Mucosa of descending colon (tissue), 3 donors: ENCODE measurements around the gene PNMA8B. TPM values are rescaled to one million over a fixed set of nuclear protein-coding genes. Genes with fewer than 3 reads are reported as not detected.
"Not testable (repeated sequence)": the region's sequence is repeated elsewhere in the genome, so short reads cannot be mapped to it uniquely, and the experiment has no call there.

ENCODE experiments used
- ATAC-seq: fragments of 200-7000 bp; cut with Tn5 transposase; one replicate; pipeline ENCODE4 v1.9.1; 2020; ENCODE audit warnings: mild to moderate bottlenecking, moderate library complexity
- DNase-seq, 3 donors: peaks; one replicate each; pipeline ENCODE4 v3.0.0-alpha.2; 2020
- H3K36me3 ChIP-seq: fragments of 200-600 bp; one replicate; pipeline ENCODE4 v1.8.0; 2021; ENCODE audit warnings: low read depth, mild to moderate bottlenecking
- H3K4me1 ChIP-seq: fragments of 200-600 bp; one replicate; pipeline ENCODE4 v1.8.0; 2021; ENCODE audit warnings: low read depth, mild to moderate bottlenecking
- H3K4me3 ChIP-seq: fragments of 200-600 bp; one replicate; pipeline ENCODE4 v1.8.0; 2021; ENCODE audit warnings: mild to moderate bottlenecking
- H3K9me3 ChIP-seq: fragments of 200-600 bp; one replicate; pipeline ENCODE4 v1.8.0; 2021; ENCODE audit warnings: mild to moderate bottlenecking
- intact Hi-C, 2 donors: fragments of 100-400 bp; cut with DNase I in 1 of 2; cut with micrococcal nuclease in 1 of 2; formaldehyde crosslinking; loops; one replicate each; pipeline versions ENCODE4 v1.11.0 to v1.11.1; 2022; cut with DNase I, micrococcal nuclease
- total RNA-seq, 3 donors: library from RNA; stranded (reverse); fragmentation: NEBNext Ultra II Directional in 2 of 3; extraction: Animal tissue kit (Norgen Biotek cat#: 25700) in 2 of 3; gene quantifications; one replicate each; pipeline versions ENCODE4 v1.2.1 to v1.2.4, GENCODE V29; 2021 to 2023
- TF ChIP-seq, protein P1 (sequence below): fragments of 200-600 bp; IDR thresholded peaks from one replicate; pipeline ENCODE4 v1.8.0; 2022; ENCODE audit warnings: antibody characterized with exemption, mild to moderate bottlenecking
- donor health status: DM: no; HTN: no; CAD: no; lungs with moderate emphysema.
- donor health status: DM: no; HTN: no; CAD: no.
- donor health status: DM: no; HTN: yes; CAD: no.

Gene PNMA8B
- total RNA-seq, 3 donors from 2014 or later = 0.12 to 2.3 (median 0.36) TPM

GRCh38 chr19:46503848-46504453 lies 8.3 kb upstream of the PNMA8B start:
- Histone ChIP-seq H3K4me1 (no peaks in the 10 kb centered on the region), H3K4me3 (no peak overlapping the region), H3K9me3 (no peaks in the 10 kb centered on the region), H3K36me3 (no peaks in the 10 kb centered on the region)
- no peak for DNase-seq
- TF ChIP-seq, protein P1, sequence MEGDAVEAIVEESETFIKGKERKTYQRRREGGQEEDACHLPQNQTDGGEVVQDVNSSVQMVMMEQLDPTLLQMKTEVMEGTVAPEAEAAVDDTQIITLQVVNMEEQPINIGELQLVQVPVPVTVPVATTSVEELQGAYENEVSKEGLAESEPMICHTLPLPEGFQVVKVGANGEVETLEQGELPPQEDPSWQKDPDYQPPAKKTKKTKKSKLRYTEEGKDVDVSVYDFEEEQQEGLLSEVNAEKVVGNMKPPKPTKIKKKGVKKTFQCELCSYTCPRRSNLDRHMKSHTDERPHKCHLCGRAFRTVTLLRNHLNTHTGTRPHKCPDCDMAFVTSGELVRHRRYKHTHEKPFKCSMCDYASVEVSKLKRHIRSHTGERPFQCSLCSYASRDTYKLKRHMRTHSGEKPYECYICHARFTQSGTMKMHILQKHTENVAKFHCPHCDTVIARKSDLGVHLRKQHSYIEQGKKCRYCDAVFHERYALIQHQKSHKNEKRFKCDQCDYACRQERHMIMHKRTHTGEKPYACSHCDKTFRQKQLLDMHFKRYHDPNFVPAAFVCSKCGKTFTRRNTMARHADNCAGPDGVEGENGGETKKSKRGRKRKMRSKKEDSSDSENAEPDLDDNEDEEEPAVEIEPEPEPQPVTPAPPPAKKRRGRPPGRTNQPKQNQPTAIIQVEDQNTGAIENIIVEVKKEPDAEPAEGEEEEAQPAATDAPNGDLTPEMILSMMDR = no peak
- ATAC-seq = no peak
- intact Hi-C loops = no loop called here

- intact Hi-C loops = no loop called here
- Histone ChIP-seq H3K4me3 (no peak overlapping the region), H3K36me3 (no peaks in the 10 kb centered on the region), H3K9me3 (no peaks in the 10 kb centered on the region), H3K4me1 (no peaks in the 10 kb centered on the region)
- ATAC-seq = no peak
- DNase-seq = no peak
- TF ChIP-seq, protein P1 = no peak
Measured at GRCh38 chr19:46502891-46503290, 7.2 kb upstream of the PNMA8B start.

DNA sequence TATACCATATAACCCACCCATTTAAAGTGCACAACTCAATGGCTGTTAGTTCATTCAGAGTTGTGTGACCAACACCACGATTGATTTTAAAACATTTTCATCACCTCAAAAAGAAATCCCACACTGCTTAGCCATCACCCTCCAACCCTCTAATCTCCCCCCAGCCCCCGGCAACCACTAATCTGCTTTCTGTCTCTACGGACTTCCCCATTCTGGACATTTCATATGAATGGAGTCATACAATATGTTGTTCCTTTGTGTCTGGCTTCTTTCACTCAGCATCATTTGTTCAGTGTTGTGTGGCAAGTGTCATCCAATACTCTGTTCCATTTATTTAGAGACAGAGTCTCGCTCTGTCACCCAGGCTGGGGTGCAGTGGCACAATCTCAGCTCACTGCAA lies 4.0 kb upstream of the PNMA8B start:
- Histone ChIP-seq H3K4me3 (no peak overlapping the region), H3K36me3 (no peaks in the 10 kb centered on the region), H3K4me1 (peaks cover 7% of the 10 kb centered on the region), H3K9me3 (no peaks in the 10 kb centered on the region)
- no peak for ATAC-seq
- intact Hi-C loops = no loop called here
- no peak for DNase-seq
- TF ChIP-seq, protein P1 = no peak

DNA sequence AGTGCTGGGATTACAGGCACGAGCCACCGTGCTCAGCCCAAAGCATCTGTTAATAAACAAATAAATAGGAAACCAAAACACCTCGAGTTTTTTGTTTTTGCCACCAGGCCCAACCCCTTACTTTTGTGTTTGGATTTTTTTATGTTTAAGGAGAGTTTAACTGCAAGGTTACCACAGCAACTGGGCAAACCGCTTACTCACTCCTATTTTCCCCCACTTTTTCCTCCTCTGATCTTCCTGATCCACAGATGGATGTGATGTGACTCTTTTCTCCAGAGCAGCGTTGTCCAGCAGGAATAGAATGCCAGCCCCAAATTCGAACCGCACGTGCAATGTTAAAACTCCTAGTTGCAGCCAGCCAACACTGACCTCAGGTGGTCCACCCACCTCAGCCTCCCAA lies 2.1 kb upstream of the PNMA8B start:
- no peak for ATAC-seq
- no peaks in the 10 kb centered on the region for H3K9me3 ChIP-seq
- no peak overlapping the region for H3K4me3 ChIP-seq
- DNase-seq = no peak
- H3K36me3 ChIP-seq = no peaks in the 10 kb centered on the region
- H3K4me1 ChIP-seq = peaks cover 7% of the 10 kb centered on the region
- TF ChIP-seq, protein P1 = no peak
- intact Hi-C loops = no loop called here

GRCh38 chr19:46496886-46497285 lies 1.2 kb upstream of the PNMA8B start:
- H3K9me3 ChIP-seq, H3K4me3 ChIP-seq, H3K4me1 ChIP-seq, ATAC-seq, DNase-seq, intact Hi-C loops, H3K36me3 ChIP-seq: not testable (repeated sequence)

GRCh38 chr19:46496304-46496703 lies 637 bp upstream of the PNMA8B start:
- intact Hi-C loops = no loop called here
- Histone ChIP-seq H3K4me1 (peaks cover 7% of the 10 kb centered on the region), H3K9me3 (no peaks in the 10 kb centered on the region), H3K4me3 (no peak overlapping the region), H3K36me3 (no peaks in the 10 kb centered on the region)
- TF ChIP-seq, protein P1 = no peak
- no peak for ATAC-seq
- no peak for DNase-seq
